Left lobe of liver (tissue), 2 donors: ENCODE data around the gene THBS2. TPM values are rescaled to one million over a fixed set of nuclear protein-coding genes. Genes with fewer than 3 reads are reported as not detected.

ENCODE experiments used
- ATAC-seq: fragments of 200-7000 bp; cut with Tn5 transposase; one replicate; pipeline ENCODE4 v1.9.1; 2020; ENCODE audit warnings: mild to moderate bottlenecking, moderate library complexity
- DNase-seq: peaks from one replicate; pipeline ENCODE4 v3.0.0-alpha.2; 2020; ENCODE audit warnings: low spot score
- total RNA-seq: library from RNA; stranded (reverse); gene quantifications from one replicate; pipeline ENCODE4 v1.2.1, GENCODE V29; 2021
- donor health status: DM: no; HTN: no; CAD: no; lungs with moderate emphysema.
- donor health status: DM: no; HTN: yes; CAD: no.

Gene THBS2
- total RNA-seq, 1 donor from 2014 or later: 2.9 TPM

GRCh38 chr6:169251371-169251802, 2.3 kb downstream of the THBS2 start:
- ATAC-seq (no peak), DNase-seq (no peak)

GRCh38 chr6:169250660-169251059, 3.0 kb downstream of the THBS2 start:
- DNase-seq (no peak), ATAC-seq (no peak)

- ATAC-seq: no peak
- no peak for DNase-seq
These were observed 4.6 kb downstream of the THBS2 start for GRCh38 chr6:169249057-169249456.

- DNase-seq: no peak
- ATAC-seq: no peak
These were observed 5.1 kb downstream of the THBS2 start for GRCh38 chr6:169248521-169248971.

GRCh38 chr6:169247991-169248390, 5.7 kb downstream of the THBS2 start:
- DNase-seq (no peak), ATAC-seq (no peak)

GRCh38 chr6:169247419-169247818, 6.2 kb downstream of the THBS2 start:
- no peak for DNase-seq
- ATAC-seq: no peak

GRCh38 chr6:169246445-169246844, 7.2 kb downstream of the THBS2 start:
- ATAC-seq: no peak

GRCh38 chr6:169244684-169245383, 8.8 kb downstream of the THBS2 start:
- no peak for DNase-seq
- no peak for ATAC-seq

More at GRCh38 chr6:169246445-169246844, 7.2 kb downstream of the THBS2 start:
- no peak for DNase-seq

- DNase-seq (no peak), ATAC-seq (no peak)
These were observed 10.0 kb downstream of the THBS2 start for GRCh38 chr6:169243661-169244060.

- ATAC-seq: no peak
These were observed 10.5 kb downstream of the THBS2 start for GRCh38 chr6:169243186-169243585.

GRCh38 chr6:169241688-169242350, 11.8 kb downstream of the THBS2 start:
- no peak for ATAC-seq

More at GRCh38 chr6:169243186-169243585, 10.5 kb downstream of the THBS2 start:
- DNase-seq: no peak

GRCh38 chr6:169240591-169241390, 12.9 kb downstream of the THBS2 start:
- DNase-seq (no peak), ATAC-seq (no peak)

More at GRCh38 chr6:169241688-169242350, 11.8 kb downstream of the THBS2 start:
- no peak for DNase-seq

- ATAC-seq: no peak
These were observed 13.5 kb downstream of the THBS2 start for GRCh38 chr6:169240125-169240524.

GRCh38 chr6:169239181-169239580, 14.5 kb downstream of the THBS2 start:
- ATAC-seq (no peak), DNase-seq (no peak)

More at GRCh38 chr6:169240125-169240524, 13.5 kb downstream of the THBS2 start:
- no peak for DNase-seq

GRCh38 chr6:169238766-169239165, 14.9 kb downstream of the THBS2 start:
- DNase-seq (no peak), ATAC-seq (no peak)

GRCh38 chr6:169237496-169238134, 16.0 kb downstream of the THBS2 start:
- no peak for DNase-seq

GRCh38 chr6:169236988-169237387, 16.7 kb downstream of the THBS2 start:
- DNase-seq (no peak), ATAC-seq (no peak)

More at GRCh38 chr6:169237496-169238134, 16.0 kb downstream of the THBS2 start:
- no peak for ATAC-seq

- no peak for ATAC-seq
These were observed 17.1 kb downstream of the THBS2 start for GRCh38 chr6:169236545-169236944.

GRCh38 chr6:169235286-169235685, 18.4 kb downstream of the THBS2 start:
- no peak for DNase-seq
- no peak for ATAC-seq

More at GRCh38 chr6:169236545-169236944, 17.1 kb downstream of the THBS2 start:
- no peak for DNase-seq

- ATAC-seq (no peak), DNase-seq (no peak)
These were observed 19.0 kb downstream of the THBS2 start for GRCh38 chr6:169234634-169235033.

GRCh38 chr6:169233832-169234231, 19.8 kb downstream of the THBS2 start:
- no peak for DNase-seq
- no peak for ATAC-seq
